Measurements from ENCODE around the gene CDH11. TPM values are rescaled to one million over a fixed set of nuclear protein-coding genes. Genes with fewer than 3 reads are reported as not detected.

CDH11 gene
- total and polyA plus RNA-seq, 2 of the 4 experiments (the other 2 are of a cell fraction), result 266 to 601 TPM

GRCh38 chr16:64991001-64991400, 130.9 kb downstream of the CDH11 start:
- H3K36me3 ChIP-seq (ENCODE audit: control insufficient read depth, insufficient read depth, low read length), result peaks cover 56% of the 10 kb centered on the region
- no peak overlapping the region for H2BK120ac ChIP-seq (ENCODE audit: low read depth, low read length)
- H2AFZ ChIP-seq (replicated peaks; ENCODE audit: low read length, poor library complexity), result no peak overlapping the region
- H4K5ac ChIP-seq (ENCODE audit: low read depth, low read length), result no peak overlapping the region
- H3K27ac ChIP-seq (ENCODE audit: insufficient read depth, low read length), result no peak overlapping the region
- no peaks in the 10 kb centered on the region; the same call in 1 of the 2 replicates for H3K4me1 ChIP-seq (ENCODE audit: control insufficient read depth, insufficient read depth, low read length)
- H3K9me3 ChIP-seq (ENCODE audit: control insufficient read depth, insufficient read depth, low read length), result no peaks in the 10 kb centered on the region
- peaks cover 3% of the 10 kb centered on the region; the same call in 1 of the 2 replicates for H3K9me1 ChIP-seq (ENCODE audit: insufficient read depth, low read length)
- no peak overlapping the region for H2AK5ac ChIP-seq (ENCODE audit: low read depth, low read length)
- no peak overlapping the region for H2BK5ac ChIP-seq (ENCODE audit: low read depth, low read length, poor library complexity, severe bottlenecking)
- H3K79me1 ChIP-seq (ENCODE audit: low read depth in 1 of 2, low read length in 2 of 2), result peaks cover 27 to 32% of the 10 kb centered on the region in 2 experiments
- POLR2A ChIA-PET (ENCODE audit: unreplicated experiment), result no interaction called here
- CTCF ChIA-PET, result no interaction called here
- no peaks in the 10 kb centered on the region for H3K27me3 ChIP-seq (ENCODE audit: control insufficient read depth, insufficient read depth, low read length)
- dilution Hi-C loops (cut with HindIII; ENCODE audit: low sequenced_read_pairs, unreplicated experiment), result no loop called here
- H3K18ac ChIP-seq (ENCODE audit: low read depth, low read length), result no peak overlapping the region
- TF ChIP-seq RCOR1 (IDR thresholded peaks at IDR 0.05; ENCODE audit: insufficient replicate concordance, low read length) (no peak), MAFK (IDR thresholded peaks at IDR 0.05; ENCODE audit: low read depth, low read length) (no peak), CHD1 (IDR thresholded peaks at IDR 0.05; ENCODE audit: low read depth, low read length) (no peak), USF2 (IDR thresholded peaks at IDR 0.05; ENCODE audit: low read depth, low read length) (no peak), NFE2L2 (IDR thresholded peaks at IDR 0.05; ENCODE audit: low read depth, low read length) (no peak), RAD21 (IDR thresholded peaks at IDR 0.05; ENCODE audit: low read length) (no peak), CTCF (conservative IDR thresholded peaks at IDR 0.05; ENCODE audit: low read depth, low read length) (no peak), MAZ (IDR thresholded peaks at IDR 0.05; ENCODE audit: borderline replicate concordance, low read depth, low read length) (no peak), MXI1 (IDR thresholded peaks at IDR 0.05; ENCODE audit: borderline replicate concordance, low read depth, low read length) (no peak), BHLHE40 (IDR thresholded peaks at IDR 0.05; ENCODE audit: low read depth, low read length) (no peak), RFX5 (IDR thresholded peaks at IDR 0.05; ENCODE audit: low read depth, low read length) (no peak)
- no peak overlapping the region for H3K4me2 ChIP-seq (ENCODE audit: low read depth, low read length)
- in situ Hi-C loops (cut with MboI; ENCODE audit: low sequenced_read_pairs), result no loop called here
- no peak overlapping the region for H3K4me3 ChIP-seq (ENCODE audit: insufficient read depth, low read depth, low read length)
- H4K8ac ChIP-seq (ENCODE audit: low read depth in 2 of 2, low read length in 2 of 2), result no peak overlapping the region
- no peak overlapping the region for H3K9ac ChIP-seq (ENCODE audit: low read depth, low read length)
- no TSS peak for BruUV-seq (replicated peaks)
- H3K56ac ChIP-seq (ENCODE audit: extremely low read depth, insufficient read depth, low read length), result no peak overlapping the region
- no peak overlapping the region for H2BK15ac ChIP-seq (ENCODE audit: low read depth, low read length)
- no peak overlapping the region for H3K14ac ChIP-seq (replicated peaks; ENCODE audit: low read depth, low read length)
- no peak overlapping the region for H2BK20ac ChIP-seq (ENCODE audit: low read depth, low read length)
- no peak overlapping the region for H3K23ac ChIP-seq (ENCODE audit: low read depth, low read length)
- no peak overlapping the region for H3K4ac ChIP-seq (ENCODE audit: low read depth, low read length)
- H2AK9ac ChIP-seq (replicated peaks; ENCODE audit: low read depth, low read length, poor library complexity), result no peak overlapping the region
- ATAC-seq (ENCODE audit: low read depth) (no peak), DNase-seq (no peak)
- WGBS, 2 experiments (ENCODE audit: extremely low coverage in 2 of 2, insufficient read length in 1 of 2), result no CpG with 5 or more reads among the region's 1 CpG
- no peaks in the 10 kb centered on the region for H4K20me1 ChIP-seq (ENCODE audit: insufficient read depth, low read length)
- intact Hi-C loops (cut with micrococcal nuclease), result no loop called here
- H4K91ac ChIP-seq (ENCODE audit: insufficient read depth, low read depth, low read length), result no peak overlapping the region
